ENCODE data around the gene RGS5.
A peak's percentile ranks its signal among the peaks of the same experiment; 100 is the strongest.

Gene RGS5

GRCh38 chr1:163178628-163179027 lies 24.1 kb downstream of the RGS5 start:
- DNase-seq: no peak

GRCh38 chr1:163176797-163177196 lies 25.9 kb downstream of the RGS5 start:
- no peak for DNase-seq

GRCh38 chr1:163174524-163175437 lies 27.9 kb downstream of the RGS5 start:
- peak; percentile 53 for DNase-seq

- no peak for DNase-seq
These were observed 29.6 kb downstream of the RGS5 start for GRCh38 chr1:163173121-163173520.

GRCh38 chr1:163172596-163172995 lies 30.1 kb downstream of the RGS5 start:
- no peak for DNase-seq

GRCh38 chr1:163171826-163172225 lies 30.9 kb downstream of the RGS5 start:
- DNase-seq: no peak

- peak; percentile 32 for DNase-seq
These were observed 31.6 kb downstream of the RGS5 start for GRCh38 chr1:163170975-163171676.

GRCh38 chr1:163170331-163170730 lies 32.4 kb downstream of the RGS5 start:
- DNase-seq: no peak

GRCh38 chr1:163169553-163169952 lies 33.2 kb downstream of the RGS5 start:
- DNase-seq: no peak

GRCh38 chr1:163168053-163168452 lies 34.7 kb downstream of the RGS5 start:
- DNase-seq: no peak

- no peak for DNase-seq
These were observed 35.7 kb downstream of the RGS5 start for GRCh38 chr1:163166886-163167555.

GRCh38 chr1:163165119-163165518 lies 37.6 kb downstream of the RGS5 start:
- no peak for DNase-seq

- no peak for DNase-seq
These were observed 38.7 kb downstream of the RGS5 start for GRCh38 chr1:163163881-163164582.

- no peak for DNase-seq
These were observed 39.6 kb downstream of the RGS5 start for GRCh38 chr1:163163163-163163562.

GRCh38 chr1:163162381-163162914 lies 40.3 kb downstream of the RGS5 start:
- DNase-seq: no peak

- DNase-seq: no peak
These were observed 40.9 kb downstream of the RGS5 start for GRCh38 chr1:163161841-163162240.

GRCh38 chr1:163161337-163161736 lies 41.4 kb downstream of the RGS5 start:
- DNase-seq: no peak

GRCh38 chr1:163155606-163156005 lies 47.1 kb downstream of the RGS5 start:
- no peak for DNase-seq

GRCh38 chr1:163148911-163149310 lies 53.8 kb downstream of the RGS5 start:
- DNase-seq: no peak

GRCh38 chr1:163147019-163147418 lies 55.7 kb downstream of the RGS5 start:
- DNase-seq: no peak

- no peak for DNase-seq
These were observed 57.3 kb downstream of the RGS5 start for GRCh38 chr1:163145435-163145834.

GRCh38 chr1:163144418-163144817 lies 58.3 kb downstream of the RGS5 start:
- DNase-seq: no peak

- DNase-seq: no peak
These were observed 60.6 kb downstream of the RGS5 start for GRCh38 chr1:163142152-163142551.

Data from DMS153 (cell line).